NCI-H2196 (cell line): Measurements from ENCODE around the gene SOX2.

ENCODE experiments used
- DNase-seq: peaks from one replicate; lab custom pipeline; 2025; ENCODE audit not compliant: unreplicated experiment; lab: John Stamatoyannopoulos, UW

Gene SOX2

DNA sequence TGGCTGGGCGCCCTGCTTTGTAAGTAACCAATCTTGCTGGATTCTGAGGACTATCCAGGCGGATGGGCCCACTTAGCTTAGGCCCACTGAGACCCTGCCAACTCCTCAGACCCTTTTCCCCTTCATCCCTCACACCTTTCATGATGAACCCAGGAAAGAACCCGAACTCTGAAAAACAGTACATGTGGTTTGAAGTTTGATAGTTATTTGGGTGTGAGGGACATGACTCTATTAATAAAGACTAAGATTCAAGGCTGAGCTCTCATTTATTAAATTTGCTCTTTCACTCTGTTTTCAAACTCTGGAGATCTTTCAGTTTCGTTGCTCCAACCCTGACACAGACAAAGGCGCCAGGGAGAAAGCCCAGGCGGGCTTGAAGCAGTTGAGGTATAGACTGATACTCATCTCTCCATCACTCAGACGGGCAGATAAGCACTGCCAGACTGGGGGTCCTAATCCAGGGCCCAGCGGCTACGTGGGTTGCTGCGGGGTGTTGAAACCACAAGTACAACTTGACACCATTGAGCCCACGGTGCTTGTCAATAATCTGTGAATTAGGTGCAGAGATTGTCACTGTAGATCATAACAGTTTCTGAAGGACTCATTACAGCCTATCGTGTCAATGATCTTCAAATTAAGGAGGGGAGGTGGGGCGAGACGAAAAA, 7.2 kb upstream of the SOX2 start:
- no peak for DNase-seq

DNA sequence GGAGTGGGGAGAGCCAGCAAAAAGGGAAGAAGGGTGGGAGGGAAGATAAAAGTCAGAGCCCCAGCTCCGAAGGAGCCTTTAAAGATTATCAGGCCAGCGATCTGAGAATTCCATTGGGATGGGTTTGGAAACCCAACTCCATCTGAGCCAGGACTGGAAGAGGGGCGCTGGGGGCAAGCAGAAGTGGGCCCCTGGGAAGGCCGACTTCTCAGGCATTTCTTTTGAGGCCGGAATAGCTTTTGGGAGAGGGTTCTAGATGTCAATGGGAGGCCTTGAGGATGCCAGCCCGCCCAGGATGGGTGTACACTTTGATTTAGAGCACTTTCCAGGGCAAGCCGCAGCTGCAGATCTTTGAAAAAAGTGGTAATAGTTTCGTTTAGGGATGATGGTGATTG, 6.6 kb upstream of the SOX2 start:
- no peak for DNase-seq

DNA sequence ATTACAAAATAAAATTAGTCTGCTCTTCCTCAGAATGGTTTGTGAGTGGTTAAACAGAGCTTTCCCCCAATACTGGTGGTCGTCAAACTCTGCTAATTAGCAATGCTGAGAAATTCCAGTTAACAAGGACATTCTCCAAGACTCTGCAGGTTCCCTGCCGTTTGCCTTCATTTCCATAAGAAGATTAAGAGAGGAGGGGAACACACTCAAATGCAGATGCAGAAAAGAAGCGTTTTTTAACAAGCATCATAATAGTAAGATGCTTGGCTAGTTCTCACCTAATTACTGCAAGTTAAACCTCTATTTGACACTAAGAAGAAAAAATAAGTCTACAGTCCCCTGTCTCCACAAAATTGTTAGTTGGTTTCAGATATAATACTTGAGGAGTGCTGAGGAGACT, 3.7 kb upstream of the SOX2 start:
- no peak for DNase-seq

DNA sequence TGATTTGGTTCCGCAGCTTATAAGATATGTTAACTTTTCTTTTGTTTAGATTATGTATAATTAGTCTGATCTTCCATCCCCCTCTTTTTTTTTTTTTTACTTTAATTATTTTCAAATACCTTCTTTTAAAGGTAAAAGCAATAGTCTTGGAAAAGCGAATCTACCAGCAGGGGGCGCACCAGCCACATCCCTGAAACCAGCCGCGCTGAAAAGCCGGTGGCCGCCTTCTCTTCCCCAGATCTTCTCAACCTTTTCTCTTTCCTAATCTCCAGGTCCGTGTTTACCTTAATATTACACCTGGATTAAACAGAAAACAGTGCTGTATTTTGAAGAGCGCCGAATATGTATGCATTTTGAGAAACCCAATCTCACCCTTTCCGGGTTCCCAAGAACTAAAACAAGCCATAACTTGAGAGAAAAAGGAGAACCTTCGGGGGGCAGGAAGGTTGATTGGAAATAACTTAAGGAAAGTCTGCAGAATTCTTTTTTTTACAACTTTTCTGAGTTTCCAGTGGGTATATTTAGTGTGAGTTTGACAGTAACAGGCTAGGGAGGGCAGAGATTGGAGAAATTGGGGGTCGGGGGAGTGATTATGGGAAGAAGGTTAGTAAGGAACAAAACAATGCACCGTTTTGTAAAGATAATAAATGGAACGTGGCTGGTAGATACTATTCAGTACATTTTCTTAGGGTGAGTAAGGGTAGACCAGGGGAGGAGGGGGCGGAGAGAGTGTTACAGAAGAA, 2.0 kb upstream of the SOX2 start:
- DNase-seq = peak; percentile 92

DNA sequence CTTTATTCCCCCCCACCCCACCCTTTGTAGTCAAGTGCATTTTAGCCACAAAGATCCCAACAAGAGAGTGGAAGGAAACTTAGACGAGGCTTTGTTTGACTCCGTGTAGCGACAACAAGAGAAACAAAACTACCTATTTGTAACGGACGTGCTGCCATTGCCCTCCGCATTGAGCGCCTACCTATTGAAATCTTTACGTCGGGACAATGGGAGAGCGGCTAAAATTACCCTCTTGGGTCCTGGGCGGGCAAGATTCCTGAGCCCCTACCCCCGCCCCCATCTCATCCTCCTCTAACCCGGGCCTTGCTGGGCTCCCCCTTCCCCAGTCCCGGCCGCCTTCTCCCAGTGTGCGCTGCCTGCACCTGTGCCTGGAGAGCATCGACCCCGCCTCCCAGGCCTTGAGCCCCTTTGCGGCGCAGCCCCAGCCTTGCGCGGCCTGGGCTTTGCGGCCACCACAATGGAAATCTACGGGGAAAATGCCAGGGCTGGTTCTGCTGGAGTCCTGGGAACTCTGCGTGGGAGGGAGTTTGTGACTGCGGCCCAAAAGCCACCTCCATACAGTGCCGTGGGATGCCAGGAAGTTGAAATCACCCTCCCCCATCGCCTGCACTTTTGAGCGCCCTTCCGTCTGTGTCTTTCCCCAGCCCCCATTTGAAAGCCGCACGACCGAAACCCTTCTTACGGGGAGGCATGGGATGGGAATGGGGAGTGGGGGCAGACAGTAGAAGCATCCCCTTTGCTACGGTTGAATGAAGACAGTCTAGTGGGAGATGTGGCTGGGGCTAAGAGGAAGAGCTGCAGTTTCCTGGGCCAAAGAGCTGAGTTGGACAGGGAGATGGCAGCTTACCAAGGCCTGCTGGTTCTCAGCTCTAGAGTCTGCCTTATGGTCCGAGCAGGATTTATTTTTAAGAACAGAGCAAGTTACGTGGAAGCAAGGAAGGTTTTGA, 1.1 kb upstream of the SOX2 start:
- DNase-seq = peak; percentile 59

DNA sequence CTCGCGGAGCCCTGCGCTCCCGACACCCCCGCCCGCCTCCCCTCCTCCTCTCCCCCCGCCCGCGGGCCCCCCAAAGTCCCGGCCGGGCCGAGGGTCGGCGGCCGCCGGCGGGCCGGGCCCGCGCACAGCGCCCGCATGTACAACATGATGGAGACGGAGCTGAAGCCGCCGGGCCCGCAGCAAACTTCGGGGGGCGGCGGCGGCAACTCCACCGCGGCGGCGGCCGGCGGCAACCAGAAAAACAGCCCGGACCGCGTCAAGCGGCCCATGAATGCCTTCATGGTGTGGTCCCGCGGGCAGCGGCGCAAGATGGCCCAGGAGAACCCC, 464 bp downstream of the SOX2 start:
- DNase-seq = no peak

DNA sequence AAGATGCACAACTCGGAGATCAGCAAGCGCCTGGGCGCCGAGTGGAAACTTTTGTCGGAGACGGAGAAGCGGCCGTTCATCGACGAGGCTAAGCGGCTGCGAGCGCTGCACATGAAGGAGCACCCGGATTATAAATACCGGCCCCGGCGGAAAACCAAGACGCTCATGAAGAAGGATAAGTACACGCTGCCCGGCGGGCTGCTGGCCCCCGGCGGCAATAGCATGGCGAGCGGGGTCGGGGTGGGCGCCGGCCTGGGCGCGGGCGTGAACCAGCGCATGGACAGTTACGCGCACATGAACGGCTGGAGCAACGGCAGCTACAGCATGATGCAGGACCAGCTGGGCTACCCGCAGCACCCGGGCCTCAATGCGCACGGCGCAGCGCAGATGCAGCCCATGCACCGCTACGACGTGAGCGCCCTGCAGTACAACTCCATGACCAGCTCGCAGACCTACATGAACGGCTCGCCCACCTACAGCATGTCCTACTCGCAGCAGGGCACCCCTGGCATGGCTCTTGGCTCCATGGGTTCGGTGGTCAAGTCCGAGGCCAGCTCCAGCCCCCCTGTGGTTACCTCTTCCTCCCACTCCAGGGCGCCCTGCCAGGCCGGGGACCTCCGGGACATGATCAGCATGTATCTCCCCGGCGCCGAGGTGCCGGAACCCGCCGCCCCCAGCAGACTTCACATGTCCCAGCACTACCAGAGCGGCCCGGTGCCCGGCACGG, 991 bp downstream of the SOX2 start:
- peak; percentile 42 for DNase-seq

DNA sequence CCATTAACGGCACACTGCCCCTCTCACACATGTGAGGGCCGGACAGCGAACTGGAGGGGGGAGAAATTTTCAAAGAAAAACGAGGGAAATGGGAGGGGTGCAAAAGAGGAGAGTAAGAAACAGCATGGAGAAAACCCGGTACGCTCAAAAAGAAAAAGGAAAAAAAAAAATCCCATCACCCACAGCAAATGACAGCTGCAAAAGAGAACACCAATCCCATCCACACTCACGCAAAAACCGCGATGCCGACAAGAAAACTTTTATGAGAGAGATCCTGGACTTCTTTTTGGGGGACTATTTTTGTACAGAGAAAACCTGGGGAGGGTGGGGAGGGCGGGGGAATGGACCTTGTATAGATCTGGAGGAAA, 1.5 kb downstream of the SOX2 start:
- DNase-seq = no peak

DNA sequence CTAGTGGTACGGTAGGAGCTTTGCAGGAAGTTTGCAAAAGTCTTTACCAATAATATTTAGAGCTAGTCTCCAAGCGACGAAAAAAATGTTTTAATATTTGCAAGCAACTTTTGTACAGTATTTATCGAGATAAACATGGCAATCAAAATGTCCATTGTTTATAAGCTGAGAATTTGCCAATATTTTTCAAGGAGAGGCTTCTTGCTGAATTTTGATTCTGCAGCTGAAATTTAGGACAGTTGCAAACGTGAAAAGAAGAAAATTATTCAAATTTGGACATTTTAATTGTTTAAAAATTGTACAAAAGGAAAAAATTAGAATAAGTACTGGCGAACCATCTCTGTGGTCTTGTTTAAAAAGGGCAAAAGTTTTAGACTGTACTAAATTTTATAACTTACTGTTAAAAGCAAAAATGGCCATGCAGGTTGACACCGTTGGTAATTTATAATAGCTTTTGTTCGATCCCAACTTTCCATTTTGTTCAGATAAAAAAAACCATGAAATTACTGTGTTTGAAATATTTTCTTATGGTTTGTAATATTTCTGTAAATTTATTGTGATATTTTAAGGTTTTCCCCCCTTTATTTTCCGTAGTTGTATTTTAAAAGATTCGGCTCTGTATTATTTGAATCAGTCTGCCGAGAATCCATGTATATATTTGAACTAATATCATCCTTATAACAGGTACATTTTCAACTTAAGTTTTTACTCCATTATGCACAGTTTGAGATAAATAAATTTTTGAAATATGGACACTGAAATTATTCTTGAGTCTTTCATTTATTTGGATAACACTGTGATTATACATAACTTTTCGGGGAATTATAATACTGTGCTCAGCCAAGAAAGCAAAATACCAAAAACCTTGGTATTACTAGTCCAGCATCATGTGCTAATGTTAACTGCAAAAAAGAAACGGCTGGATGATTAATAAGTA, 2.2 kb downstream of the SOX2 start:
- no peak for DNase-seq

DNA sequence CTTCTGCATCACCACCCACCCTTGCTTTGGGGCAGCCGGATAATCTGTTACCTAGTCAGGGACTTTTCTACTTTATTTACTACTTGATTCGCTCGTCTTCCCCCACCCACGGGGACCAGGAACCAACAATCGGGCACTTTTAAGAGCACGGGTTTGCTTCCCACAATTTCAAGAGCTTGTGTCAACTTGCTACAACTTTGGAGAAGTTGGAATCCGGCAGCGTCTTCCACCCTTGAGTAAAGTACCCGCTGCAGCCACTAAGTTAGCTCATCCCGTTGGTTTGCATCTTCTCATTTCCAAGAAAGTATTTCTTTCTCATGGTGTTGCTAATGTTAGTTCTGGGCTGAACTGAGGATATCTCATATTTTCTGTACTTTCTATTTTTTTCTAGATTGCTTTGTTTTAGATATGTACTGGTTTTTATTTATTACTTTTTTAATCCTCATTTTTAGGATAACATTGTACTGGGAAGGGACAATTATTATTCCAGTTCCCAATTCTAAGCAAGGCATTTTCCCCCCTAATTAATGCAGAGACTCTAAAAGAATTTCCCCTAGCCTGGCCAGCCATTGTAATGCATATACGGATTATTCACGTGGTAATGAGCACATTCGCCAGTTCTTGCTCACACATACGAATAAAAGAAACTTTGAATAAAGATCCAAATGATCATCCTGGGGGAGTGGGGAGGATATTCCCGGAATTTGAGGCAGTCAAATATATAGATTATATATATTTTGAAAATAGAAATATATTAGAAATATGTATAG, 4.0 kb downstream of the SOX2 start:
- DNase-seq = peak; percentile 52

DNA sequence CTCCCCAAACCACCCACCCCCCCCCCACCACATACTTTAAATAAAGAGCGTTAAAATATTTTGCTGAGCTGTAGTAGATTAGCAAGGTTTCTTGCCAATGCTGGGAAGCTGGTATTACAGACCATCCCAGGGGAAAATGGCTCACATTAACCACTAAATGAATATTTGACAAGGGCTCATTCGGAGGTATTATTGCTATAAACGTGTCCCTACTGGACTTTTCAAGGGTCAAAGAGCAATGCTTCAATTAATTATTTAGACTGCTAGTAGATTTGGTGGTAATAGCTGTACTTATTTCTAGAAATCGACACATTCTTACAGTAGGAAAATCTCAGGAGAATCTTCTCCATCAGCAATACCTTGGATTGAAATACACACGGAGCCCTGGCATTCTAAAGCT, 5.2 kb downstream of the SOX2 start:
- DNase-seq = no peak

DNA sequence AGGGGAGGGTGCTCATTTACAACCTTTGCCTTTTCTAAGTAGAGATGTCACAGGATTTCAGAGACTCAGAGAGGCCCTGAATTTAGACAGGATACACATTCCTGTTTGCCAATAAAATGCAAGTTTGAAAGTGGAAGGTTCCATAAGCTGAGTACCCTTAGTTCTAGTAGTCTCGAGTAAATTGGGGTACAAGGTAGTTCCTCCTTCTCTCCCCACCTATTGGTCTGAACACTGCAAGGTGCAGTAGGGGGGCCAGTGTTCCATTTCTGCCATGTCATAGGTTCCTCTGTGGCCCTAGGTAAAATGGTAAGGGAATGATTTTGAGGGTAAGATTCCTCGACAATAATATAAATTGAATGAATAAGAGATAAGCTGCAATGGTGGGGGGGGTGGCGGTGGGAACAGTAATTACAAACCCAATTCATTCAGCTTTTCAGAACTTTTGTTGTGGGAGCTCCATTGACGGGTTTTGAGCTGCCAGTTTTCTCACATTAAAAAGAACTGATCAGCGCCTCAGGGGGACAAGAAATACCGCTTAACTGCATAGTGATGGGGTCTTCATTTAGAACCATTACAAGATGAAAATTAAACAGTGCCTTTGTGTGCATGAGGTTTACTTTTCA, 5.9 kb downstream of the SOX2 start:
- DNase-seq = no peak

DNA sequence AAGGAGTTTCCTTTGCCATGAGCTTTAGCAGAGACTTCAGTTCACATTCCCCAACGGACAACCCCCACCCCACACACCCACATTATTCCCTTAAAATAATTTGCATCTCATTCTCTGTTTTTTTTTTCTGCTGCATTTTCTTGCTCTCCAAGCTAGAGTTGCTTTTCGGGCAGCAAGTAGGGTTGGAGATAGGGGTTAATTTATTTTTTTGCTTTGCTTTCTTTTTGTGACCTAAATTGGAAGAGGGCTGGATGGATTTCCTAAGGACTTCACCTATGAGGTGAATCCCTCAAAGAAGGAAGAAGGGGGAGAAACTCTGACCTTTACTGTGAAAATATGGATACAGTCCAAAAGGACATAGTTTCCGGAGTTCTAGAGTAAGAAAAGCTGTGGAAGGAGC, 6.6 kb downstream of the SOX2 start:
- peak; percentile 48 for DNase-seq

DNA sequence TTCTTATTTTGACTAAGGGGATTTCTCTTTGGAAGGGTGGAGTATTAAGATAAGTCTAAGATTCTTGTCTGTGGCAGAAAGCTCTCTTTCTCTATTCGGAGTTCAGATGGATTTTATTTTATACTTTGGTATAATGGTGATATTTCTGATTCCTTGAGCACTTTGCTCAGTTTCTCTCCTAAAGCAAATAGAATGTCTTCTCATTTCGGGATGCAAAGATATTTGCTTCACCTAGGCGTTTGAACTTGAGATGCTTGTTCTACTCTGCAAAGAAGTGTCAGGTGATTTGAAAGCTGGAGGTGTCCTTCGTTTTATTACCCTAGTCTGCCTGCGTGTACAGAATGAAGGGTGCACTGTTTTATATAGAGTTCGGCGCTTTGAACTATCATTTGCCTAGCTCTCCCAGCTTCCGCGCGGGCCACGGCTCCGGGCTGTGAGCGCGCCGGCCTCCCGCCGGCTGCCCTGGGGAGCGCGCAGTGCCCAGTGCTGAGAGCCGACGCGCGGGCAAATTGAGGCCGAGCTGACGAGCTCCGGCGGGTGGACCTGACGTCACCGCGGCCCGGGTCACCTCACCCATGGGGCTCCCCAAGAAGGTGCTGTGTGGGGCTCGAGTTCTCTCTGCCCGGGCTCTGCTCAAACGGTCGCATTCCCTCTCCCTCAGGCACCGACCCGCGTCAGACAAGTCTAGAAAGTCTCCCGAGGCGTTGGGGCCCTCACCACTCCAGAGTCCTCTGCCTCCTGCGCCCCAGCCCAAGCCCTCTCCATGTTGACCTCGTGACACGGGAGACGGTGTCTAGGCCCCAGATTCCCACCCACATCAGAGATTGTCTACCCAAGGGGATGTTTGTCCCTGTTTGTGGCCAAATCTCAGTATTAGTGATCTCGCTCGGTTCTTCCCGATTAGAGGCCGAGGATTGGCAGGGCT, 7.5 kb downstream of the SOX2 start:
- peak; percentile 56 for DNase-seq

DNA sequence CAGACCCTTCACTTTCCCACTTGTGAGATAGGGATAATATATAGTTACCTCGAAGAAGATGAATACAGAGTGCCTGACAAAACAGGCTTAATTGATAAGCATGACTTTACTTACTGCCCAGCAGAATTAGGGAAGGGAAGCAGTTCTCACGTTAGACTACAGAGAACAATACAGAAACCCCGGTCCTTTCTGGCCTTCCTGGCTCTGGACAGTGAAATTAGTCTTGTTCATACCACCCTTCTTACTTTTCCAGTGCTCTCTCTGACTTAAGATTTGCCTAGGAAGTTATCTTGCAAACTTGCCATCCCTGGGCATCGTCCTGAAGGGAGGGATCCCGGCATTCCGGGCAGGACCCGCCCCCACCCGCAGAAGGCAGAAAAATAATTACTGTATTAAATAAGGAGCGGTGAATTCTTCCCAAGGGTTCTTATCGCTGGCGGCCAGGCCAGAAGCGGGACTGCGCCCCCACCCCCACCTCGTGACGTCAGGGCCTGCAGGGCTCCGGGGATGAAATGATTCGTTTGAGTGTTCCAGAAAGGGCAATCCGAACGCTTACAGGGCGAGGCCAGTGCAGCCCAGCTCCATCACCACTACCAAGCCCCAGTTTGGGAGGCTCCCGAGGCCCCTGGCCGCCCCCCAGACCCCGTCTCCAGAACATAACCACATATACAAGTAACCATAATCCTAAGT, 8.4 kb downstream of the SOX2 start:
- no peak for DNase-seq

DNA sequence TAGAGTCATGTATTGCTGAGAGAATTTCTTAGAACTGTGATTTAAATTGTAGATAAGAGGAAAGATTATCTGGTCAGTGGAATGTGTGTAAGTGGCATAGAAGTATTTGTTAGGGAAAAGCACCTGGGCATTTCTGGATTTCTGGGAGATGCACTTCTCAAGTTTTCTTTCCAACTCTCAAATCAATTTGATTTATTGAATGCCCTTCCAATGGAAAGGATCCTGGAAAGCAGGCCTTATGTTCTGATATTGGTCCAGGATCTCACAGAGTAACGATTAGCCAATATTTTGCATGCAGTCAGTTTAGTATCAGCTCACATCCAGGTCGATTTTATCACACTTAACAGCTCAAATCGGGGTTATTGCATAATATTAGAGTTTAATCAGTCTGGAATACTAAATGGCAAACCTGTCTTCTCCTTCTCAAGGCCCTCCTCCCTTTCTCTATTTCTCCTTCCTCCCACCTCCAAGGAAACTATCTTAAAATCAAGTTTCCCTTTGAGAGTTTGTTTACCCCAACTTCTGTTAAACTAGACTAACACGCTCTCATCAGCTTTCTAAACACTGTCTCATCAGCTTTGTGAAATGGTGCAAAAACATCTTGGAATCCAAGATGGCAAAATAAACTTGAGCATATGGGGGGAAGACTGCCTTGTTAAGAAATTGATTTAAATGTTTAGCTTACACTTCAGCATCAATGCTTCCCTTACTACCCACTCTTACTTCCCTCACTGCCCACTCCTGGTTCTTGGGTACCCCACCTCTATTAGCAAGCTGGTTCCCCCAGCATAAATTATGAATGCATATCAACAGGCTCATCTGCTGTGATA, 9.5 kb downstream of the SOX2 start:
- no peak for DNase-seq

DNA sequence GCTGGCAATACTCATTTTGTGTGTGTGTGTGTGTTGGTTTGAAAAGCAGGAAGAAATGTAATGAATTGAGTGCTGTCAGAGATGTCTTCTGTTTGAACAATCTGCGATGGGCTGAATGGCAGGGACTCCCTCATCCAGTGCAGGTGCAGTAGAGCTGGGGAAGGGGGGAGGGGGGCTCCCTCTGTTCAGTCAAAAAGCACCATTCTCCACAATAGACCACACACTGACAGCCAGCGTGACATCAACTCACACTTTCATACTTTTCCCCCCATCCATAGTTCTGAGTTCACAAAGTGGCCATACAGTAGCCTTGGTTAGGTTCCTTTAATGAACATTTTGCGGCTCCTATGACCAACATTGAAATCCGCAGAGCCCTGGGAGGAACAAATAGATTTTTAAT, 10.4 kb downstream of the SOX2 start:
- no peak for DNase-seq
